Dedifferentiated amniotic fluid mesenchymal stem cell (primary cell): ENCODE results near the gene GCLC.
"Not testable (repeated sequence)": the region's sequence is repeated elsewhere in the genome, so short reads cannot be mapped to it uniquely, and the experiment has no call there.

Source experiments
- DNase-seq: peaks from one replicate; pipeline ENCODE4 v3.0.0-alpha.2; 2016; ENCODE audit errors: extremely low spot score

The GCLC gene

GRCh38 chr6:53494076-53494475, 50.8 kb downstream of the GCLC start:
- no peak for DNase-seq

GRCh38 chr6:53493635-53494025, 51.3 kb downstream of the GCLC start:
- no peak for DNase-seq

GRCh38 chr6:53492860-53493634, 51.9 kb downstream of the GCLC start:
- DNase-seq: peak; percentile 79

GRCh38 chr6:53487080-53487479, 57.8 kb downstream of the GCLC start:
- DNase-seq: no peak

GRCh38 chr6:53486679-53487078, 58.2 kb downstream of the GCLC start:
- no peak for DNase-seq

- DNase-seq: peak; percentile 68
Observed at GRCh38 chr6:53484476-53485280, 60.2 kb downstream of the GCLC start.

- DNase-seq: no peak
Observed at GRCh38 chr6:53483423-53484353, 61.2 kb downstream of the GCLC start.

- no peak for DNase-seq
Observed at GRCh38 chr6:53481323-53481722, 63.6 kb downstream of the GCLC start.

- DNase-seq: not testable (repeated sequence)
Observed at GRCh38 chr6:53480774-53481173, 64.1 kb downstream of the GCLC start.

GRCh38 chr6:53479871-53480270, 65.0 kb downstream of the GCLC start:
- no peak for DNase-seq

GRCh38 chr6:53476964-53477363, 67.9 kb downstream of the GCLC start:
- DNase-seq: peak; percentile 24

- no peak for DNase-seq
Observed at GRCh38 chr6:53474010-53474409, 70.9 kb downstream of the GCLC start.

- DNase-seq: no peak
Observed at GRCh38 chr6:53469163-53469562, 75.7 kb downstream of the GCLC start.

- DNase-seq: no peak
Observed at GRCh38 chr6:53466257-53466656, 78.6 kb downstream of the GCLC start.

- no peak for DNase-seq
Observed at GRCh38 chr6:53465732-53466131, 79.2 kb downstream of the GCLC start.

GRCh38 chr6:53464927-53465460, 79.9 kb downstream of the GCLC start:
- DNase-seq: no peak

- DNase-seq: no peak
Observed at GRCh38 chr6:53464483-53464882, 80.4 kb downstream of the GCLC start.

- DNase-seq: no peak
Observed at GRCh38 chr6:53461696-53462095, 83.2 kb downstream of the GCLC start.

GRCh38 chr6:53461041-53461656, 83.8 kb downstream of the GCLC start:
- DNase-seq: no peak

GRCh38 chr6:53458105-53458866, 86.6 kb downstream of the GCLC start:
- DNase-seq: no peak

- no peak for DNase-seq
Observed at GRCh38 chr6:53456809-53457208, 88.1 kb downstream of the GCLC start.
